ENCODE measurements around the gene RPL37.
A peak's percentile ranks its signal among the peaks of the same experiment; 100 is the strongest.
"Not testable (repeated sequence)": the region's sequence is repeated elsewhere in the genome, so short reads cannot be mapped to it uniquely, and the experiment has no call there.

The RPL37 gene

GRCh38 chr5:40834849-40835787 is at the start of gene RPL37:
RPL37 (minus strand) TSS chr5:40835222; CDS start chr5:40835185, 37 bp downstream.
- peak; percentile 82 to 86 for DNase-seq (ENCODE audit: low read depth in 2 of 2)

- not testable (repeated sequence) for DNase-seq (ENCODE audit: low read depth in 2 of 2)
These were observed 48.0 kb upstream of the RPL37 start for GRCh38 chr5:40883051-40883450.

GRCh38 chr5:40882291-40882690 is 47.3 kb upstream of the RPL37 start:
- DNase-seq (ENCODE audit: low read depth in 2 of 2) = no peak

GRCh38 chr5:40879163-40879942 is 44.3 kb upstream of the RPL37 start:
- DNase-seq (ENCODE audit: low read depth in 2 of 2) = no peak

GRCh38 chr5:40877371-40877988 is 42.5 kb upstream of the RPL37 start:
- DNase-seq (ENCODE audit: low read depth in 2 of 2) = no peak

GRCh38 chr5:40875958-40876357 is 40.9 kb upstream of the RPL37 start:
- DNase-seq (ENCODE audit: low read depth in 2 of 2) = no peak

- no peak for DNase-seq (ENCODE audit: low read depth in 2 of 2)
These were observed 38.4 kb upstream of the RPL37 start for GRCh38 chr5:40873286-40873880.

GRCh38 chr5:40872253-40872652 is 37.2 kb upstream of the RPL37 start:
- not testable (repeated sequence) for DNase-seq (ENCODE audit: low read depth in 2 of 2)

GRCh38 chr5:40871177-40871576 is 36.2 kb upstream of the RPL37 start:
- DNase-seq (ENCODE audit: low read depth in 2 of 2) = no peak

- DNase-seq (ENCODE audit: low read depth in 2 of 2) = no peak
These were observed 34.4 kb upstream of the RPL37 start for GRCh38 chr5:40869384-40869783.

GRCh38 chr5:40866844-40867243 is 31.8 kb upstream of the RPL37 start:
- no peak for DNase-seq (ENCODE audit: low read depth in 2 of 2)

- DNase-seq (ENCODE audit: low read depth in 2 of 2) = not testable (repeated sequence)
These were observed 30.0 kb upstream of the RPL37 start for GRCh38 chr5:40865004-40865403.

- DNase-seq (ENCODE audit: low read depth in 2 of 2) = no peak
These were observed 25.7 kb upstream of the RPL37 start for GRCh38 chr5:40860711-40861110.

GRCh38 chr5:40853632-40854192 is 18.7 kb upstream of the RPL37 start:
- DNase-seq (ENCODE audit: low read depth in 2 of 2) = no peak

GRCh38 chr5:40847525-40847924 is 12.5 kb upstream of the RPL37 start:
- DNase-seq (ENCODE audit: low read depth in 2 of 2) = no peak

GRCh38 chr5:40846371-40846770 is 11.3 kb upstream of the RPL37 start:
- no peak for DNase-seq (ENCODE audit: low read depth in 2 of 2)

GRCh38 chr5:40844565-40844964 is 9.5 kb upstream of the RPL37 start:
- no peak for DNase-seq (ENCODE audit: low read depth in 2 of 2)

GRCh38 chr5:40842351-40842750 is 7.3 kb upstream of the RPL37 start:
- DNase-seq (ENCODE audit: low read depth in 2 of 2) = no peak

GRCh38 chr5:40841068-40841805 is 6.2 kb upstream of the RPL37 start, which contains the start of gene CARD6:
CARD6 (plus strand) TSS chr5:40841367; CDS start chr5:40841383, 16 bp downstream.
- no peak for DNase-seq (ENCODE audit: low read depth in 2 of 2)

- no peak for DNase-seq (ENCODE audit: low read depth in 2 of 2)
These were observed 3.1 kb upstream of the RPL37 start for GRCh38 chr5:40838086-40838485.

GRCh38 chr5:40834391-40834848 is 602 bp downstream of the RPL37 start:
- DNase-seq (ENCODE audit: low read depth in 2 of 2) = peak in 1 of 2 donors; percentile 20
